WTC11 (cell line): Measurements from ENCODE around the gene SPRY2.

Source experiments
- ELF4 ChIP-seq: sonication (generic); formaldehyde crosslinking; IDR thresholded peaks from 2 replicates; pipeline ENCODE4 v1.8.1; 2022; ENCODE audit warnings: low read depth, mild to moderate bottlenecking, moderate library complexity, missing genetic modification reagents
- EMX1 ChIP-seq: fragments of 250-450 bp; sonication (Bioruptor Pico); IDR thresholded peaks from 2 replicates; pipeline ENCODE4 v1.8.0; 2021; ENCODE audit warnings: mild to moderate bottlenecking
- FOXP1 ChIP-seq: sonication (generic); formaldehyde crosslinking; IDR thresholded peaks from 2 replicates; pipeline ENCODE4 v1.8.0; 2022; ENCODE audit warnings: missing genetic modification reagents, mild to moderate bottlenecking, moderate library complexity, borderline replicate concordance
- IRF2 ChIP-seq: sonication (generic); formaldehyde crosslinking; IDR thresholded peaks from 2 replicates; pipeline ENCODE4 v1.8.0; 2022; ENCODE audit warnings: low read depth, missing genetic modification reagents, borderline replicate concordance
- JUN ChIP-seq: sonication (generic); formaldehyde crosslinking; IDR thresholded peaks from 2 replicates; pipeline ENCODE4 v1.8.0; 2023; ENCODE audit warnings: mild to moderate bottlenecking, missing genetic modification reagents
- KAT7 ChIP-seq: sonication (generic); formaldehyde crosslinking; IDR thresholded peaks from 2 replicates; pipeline ENCODE4 v1.8.1; 2023; ENCODE audit warnings: missing genetic modification reagents, mild to moderate bottlenecking, borderline replicate concordance
- TCF7 ChIP-seq: sonication (generic); formaldehyde crosslinking; IDR thresholded peaks from 2 replicates; pipeline ENCODE4 v1.8.0; 2022; ENCODE audit warnings: mild to moderate bottlenecking, low read depth, missing genetic modification reagents, moderate library complexity
- TF ChIP-seq, protein P1 (sequence below): fragments of 200-600 bp; IDR thresholded peaks from 2 replicates; pipeline ENCODE4 v1.8.0; 2022; ENCODE audit warnings: antibody characterized with exemption
- TF ChIP-seq, protein P2 (sequence below): sonication (generic); formaldehyde crosslinking; IDR thresholded peaks from 2 replicates; pipeline ENCODE4 v1.8.0; 2022; ENCODE audit warnings: mild to moderate bottlenecking, missing genetic modification reagents
- TF ChIP-seq, protein P3 (sequence below): sonication (generic); formaldehyde crosslinking; IDR thresholded peaks from 2 replicates; pipeline ENCODE4 v1.8.1; 2023; ENCODE audit warnings: mild to moderate bottlenecking, missing genetic modification reagents, moderate library complexity
- TF ChIP-seq, protein P4 (sequence below): sonication (generic); formaldehyde crosslinking; IDR thresholded peaks from 2 replicates; pipeline ENCODE4 v1.8.0; 2022; ENCODE audit warnings: mild to moderate bottlenecking, missing genetic modification reagents
- TF ChIP-seq, protein P5 (sequence below): sonication (generic); formaldehyde crosslinking; conservative IDR thresholded peaks from 2 replicates; pipeline ENCODE4 v1.8.1; 2023; ENCODE audit warnings: mild to moderate bottlenecking, low read depth, missing genetic modification reagents, moderate library complexity

DNA sequence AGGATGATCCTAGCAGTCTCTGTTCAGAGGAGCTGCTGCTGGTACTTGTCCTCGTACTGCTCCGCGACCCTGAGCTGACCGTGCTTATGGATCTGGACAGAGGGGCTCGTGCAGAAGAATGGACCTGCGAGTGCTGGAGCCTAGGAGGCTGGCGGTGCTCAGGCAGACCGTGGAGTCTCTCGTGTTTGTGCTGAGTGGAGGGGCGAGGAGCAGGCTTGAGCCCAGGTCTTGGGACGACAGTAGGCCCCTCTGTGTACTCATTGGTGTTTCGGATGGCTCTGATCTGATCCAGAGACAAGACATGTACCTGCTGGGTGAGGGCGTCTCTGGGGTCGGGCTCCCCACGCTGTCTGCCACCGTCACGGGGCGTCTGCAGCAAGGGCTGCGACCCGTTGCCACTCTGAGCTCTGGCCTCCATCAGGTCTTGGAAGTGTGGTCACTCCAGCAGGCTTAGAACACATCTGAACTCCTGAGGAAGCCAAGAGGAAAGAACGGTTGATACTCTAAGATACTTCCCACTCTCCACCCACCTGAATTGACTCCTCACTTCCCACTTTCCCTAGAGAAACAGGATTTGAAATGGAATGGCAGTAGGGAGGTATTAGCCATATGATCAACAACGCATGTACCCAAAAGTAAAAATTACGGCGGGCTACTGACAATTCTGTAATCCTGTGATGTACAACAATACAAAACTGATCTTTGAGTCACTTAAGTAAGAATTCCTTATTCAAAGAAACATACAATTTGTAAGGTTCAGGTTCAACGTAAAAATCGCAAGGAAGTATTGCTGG lies 3.4 kb downstream of the SPRY2 start:
- TF ChIP-seq, protein P1, sequence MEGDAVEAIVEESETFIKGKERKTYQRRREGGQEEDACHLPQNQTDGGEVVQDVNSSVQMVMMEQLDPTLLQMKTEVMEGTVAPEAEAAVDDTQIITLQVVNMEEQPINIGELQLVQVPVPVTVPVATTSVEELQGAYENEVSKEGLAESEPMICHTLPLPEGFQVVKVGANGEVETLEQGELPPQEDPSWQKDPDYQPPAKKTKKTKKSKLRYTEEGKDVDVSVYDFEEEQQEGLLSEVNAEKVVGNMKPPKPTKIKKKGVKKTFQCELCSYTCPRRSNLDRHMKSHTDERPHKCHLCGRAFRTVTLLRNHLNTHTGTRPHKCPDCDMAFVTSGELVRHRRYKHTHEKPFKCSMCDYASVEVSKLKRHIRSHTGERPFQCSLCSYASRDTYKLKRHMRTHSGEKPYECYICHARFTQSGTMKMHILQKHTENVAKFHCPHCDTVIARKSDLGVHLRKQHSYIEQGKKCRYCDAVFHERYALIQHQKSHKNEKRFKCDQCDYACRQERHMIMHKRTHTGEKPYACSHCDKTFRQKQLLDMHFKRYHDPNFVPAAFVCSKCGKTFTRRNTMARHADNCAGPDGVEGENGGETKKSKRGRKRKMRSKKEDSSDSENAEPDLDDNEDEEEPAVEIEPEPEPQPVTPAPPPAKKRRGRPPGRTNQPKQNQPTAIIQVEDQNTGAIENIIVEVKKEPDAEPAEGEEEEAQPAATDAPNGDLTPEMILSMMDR: no peak
- TF ChIP-seq TCF7 (CRISPR knock-in tag): no peak
- TF ChIP-seq EMX1: no peak
- TF ChIP-seq KAT7 (CRISPR knock-in tag): no peak
- no peak for TF ChIP-seq JUN
- TF ChIP-seq FOXP1 (CRISPR knock-in tag): no peak
- TF ChIP-seq, protein P2, sequence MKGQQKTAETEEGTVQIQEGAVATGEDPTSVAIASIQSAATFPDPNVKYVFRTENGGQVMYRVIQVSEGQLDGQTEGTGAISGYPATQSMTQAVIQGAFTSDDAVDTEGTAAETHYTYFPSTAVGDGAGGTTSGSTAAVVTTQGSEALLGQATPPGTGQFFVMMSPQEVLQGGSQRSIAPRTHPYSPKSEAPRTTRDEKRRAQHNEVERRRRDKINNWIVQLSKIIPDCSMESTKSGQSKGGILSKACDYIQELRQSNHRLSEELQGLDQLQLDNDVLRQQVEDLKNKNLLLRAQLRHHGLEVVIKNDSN (CRISPR knock-in tag): no peak
- TF ChIP-seq, protein P3, sequence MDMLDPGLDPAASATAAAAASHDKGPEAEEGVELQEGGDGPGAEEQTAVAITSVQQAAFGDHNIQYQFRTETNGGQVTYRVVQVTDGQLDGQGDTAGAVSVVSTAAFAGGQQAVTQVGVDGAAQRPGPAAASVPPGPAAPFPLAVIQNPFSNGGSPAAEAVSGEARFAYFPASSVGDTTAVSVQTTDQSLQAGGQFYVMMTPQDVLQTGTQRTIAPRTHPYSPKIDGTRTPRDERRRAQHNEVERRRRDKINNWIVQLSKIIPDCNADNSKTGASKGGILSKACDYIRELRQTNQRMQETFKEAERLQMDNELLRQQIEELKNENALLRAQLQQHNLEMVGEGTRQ (CRISPR knock-in tag): no peak
- no peak for TF ChIP-seq ELF4 (CRISPR knock-in tag)
- no peak for TF ChIP-seq IRF2 (CRISPR knock-in tag)
- TF ChIP-seq, protein P4, sequence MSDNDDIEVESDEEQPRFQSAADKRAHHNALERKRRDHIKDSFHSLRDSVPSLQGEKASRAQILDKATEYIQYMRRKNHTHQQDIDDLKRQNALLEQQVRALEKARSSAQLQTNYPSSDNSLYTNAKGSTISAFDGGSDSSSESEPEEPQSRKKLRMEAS (CRISPR knock-in tag): no peak
- TF ChIP-seq, protein P5, sequence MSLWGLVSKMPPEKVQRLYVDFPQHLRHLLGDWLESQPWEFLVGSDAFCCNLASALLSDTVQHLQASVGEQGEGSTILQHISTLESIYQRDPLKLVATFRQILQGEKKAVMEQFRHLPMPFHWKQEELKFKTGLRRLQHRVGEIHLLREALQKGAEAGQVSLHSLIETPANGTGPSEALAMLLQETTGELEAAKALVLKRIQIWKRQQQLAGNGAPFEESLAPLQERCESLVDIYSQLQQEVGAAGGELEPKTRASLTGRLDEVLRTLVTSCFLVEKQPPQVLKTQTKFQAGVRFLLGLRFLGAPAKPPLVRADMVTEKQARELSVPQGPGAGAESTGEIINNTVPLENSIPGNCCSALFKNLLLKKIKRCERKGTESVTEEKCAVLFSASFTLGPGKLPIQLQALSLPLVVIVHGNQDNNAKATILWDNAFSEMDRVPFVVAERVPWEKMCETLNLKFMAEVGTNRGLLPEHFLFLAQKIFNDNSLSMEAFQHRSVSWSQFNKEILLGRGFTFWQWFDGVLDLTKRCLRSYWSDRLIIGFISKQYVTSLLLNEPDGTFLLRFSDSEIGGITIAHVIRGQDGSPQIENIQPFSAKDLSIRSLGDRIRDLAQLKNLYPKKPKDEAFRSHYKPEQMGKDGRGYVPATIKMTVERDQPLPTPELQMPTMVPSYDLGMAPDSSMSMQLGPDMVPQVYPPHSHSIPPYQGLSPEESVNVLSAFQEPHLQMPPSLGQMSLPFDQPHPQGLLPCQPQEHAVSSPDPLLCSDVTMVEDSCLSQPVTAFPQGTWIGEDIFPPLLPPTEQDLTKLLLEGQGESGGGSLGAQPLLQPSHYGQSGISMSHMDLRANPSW (CRISPR knock-in tag): no peak
